ENCODE measurements around the gene PEMT.
A peak's percentile ranks its signal among the peaks of the same experiment; 100 is the strongest.
"Not testable (repeated sequence)": the region's sequence is repeated elsewhere in the genome, so short reads cannot be mapped to it uniquely, and the experiment has no call there.

PEMT gene

DNA sequence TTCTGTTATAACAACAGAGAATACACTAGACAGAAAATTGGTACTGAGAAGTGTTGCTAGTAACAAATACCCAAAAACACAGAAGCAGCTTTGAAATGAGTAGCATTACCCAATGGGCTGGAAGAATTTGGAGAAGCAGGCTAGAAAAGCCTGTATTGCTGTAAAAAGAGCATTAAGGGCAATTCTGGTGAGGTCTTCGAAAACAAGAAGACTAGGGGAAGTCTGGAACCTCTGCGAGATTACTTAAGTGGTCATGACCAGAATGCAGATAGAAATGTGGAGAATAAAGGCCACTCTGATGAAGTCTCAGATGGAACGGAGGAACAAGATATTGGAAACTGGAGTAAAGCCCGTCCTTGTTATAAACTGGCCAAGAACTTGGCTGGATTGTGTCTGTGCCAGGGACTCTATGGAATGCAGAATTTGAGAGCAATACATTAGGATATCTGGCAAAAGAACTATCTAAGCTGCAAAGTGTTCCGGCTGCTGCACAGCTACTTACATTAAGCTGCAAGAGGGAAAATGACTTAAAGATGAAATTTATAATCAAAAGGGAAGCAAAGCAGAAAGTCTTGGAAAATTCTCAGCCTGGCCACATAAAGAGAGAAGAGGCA, 44.9 kb upstream of the PEMT start:
- Histone ChIP-seq H3K4me3 (replicated peaks; ENCODE audit: insufficient read depth, low read length) (no peak overlapping the region), H3K27ac (replicated peaks) (peak overlapping the region; percentile 43), H3K27me3 (ENCODE audit: insufficient read depth, poor library complexity, severe bottlenecking) (no peaks in the 10 kb centered on the region)
- TF ChIP-seq POLR2AphosphoS5 (IDR thresholded peaks at IDR 0.05; ENCODE audit: low read depth) (no peak), GABPA (IDR thresholded peaks at IDR 0.05; ENCODE audit: low read depth) (no peak), SPI1 (IDR thresholded peaks at IDR 0.05; ENCODE audit: borderline replicate concordance, low read depth) (no peak)
- TF ChIP-seq, protein P1, sequence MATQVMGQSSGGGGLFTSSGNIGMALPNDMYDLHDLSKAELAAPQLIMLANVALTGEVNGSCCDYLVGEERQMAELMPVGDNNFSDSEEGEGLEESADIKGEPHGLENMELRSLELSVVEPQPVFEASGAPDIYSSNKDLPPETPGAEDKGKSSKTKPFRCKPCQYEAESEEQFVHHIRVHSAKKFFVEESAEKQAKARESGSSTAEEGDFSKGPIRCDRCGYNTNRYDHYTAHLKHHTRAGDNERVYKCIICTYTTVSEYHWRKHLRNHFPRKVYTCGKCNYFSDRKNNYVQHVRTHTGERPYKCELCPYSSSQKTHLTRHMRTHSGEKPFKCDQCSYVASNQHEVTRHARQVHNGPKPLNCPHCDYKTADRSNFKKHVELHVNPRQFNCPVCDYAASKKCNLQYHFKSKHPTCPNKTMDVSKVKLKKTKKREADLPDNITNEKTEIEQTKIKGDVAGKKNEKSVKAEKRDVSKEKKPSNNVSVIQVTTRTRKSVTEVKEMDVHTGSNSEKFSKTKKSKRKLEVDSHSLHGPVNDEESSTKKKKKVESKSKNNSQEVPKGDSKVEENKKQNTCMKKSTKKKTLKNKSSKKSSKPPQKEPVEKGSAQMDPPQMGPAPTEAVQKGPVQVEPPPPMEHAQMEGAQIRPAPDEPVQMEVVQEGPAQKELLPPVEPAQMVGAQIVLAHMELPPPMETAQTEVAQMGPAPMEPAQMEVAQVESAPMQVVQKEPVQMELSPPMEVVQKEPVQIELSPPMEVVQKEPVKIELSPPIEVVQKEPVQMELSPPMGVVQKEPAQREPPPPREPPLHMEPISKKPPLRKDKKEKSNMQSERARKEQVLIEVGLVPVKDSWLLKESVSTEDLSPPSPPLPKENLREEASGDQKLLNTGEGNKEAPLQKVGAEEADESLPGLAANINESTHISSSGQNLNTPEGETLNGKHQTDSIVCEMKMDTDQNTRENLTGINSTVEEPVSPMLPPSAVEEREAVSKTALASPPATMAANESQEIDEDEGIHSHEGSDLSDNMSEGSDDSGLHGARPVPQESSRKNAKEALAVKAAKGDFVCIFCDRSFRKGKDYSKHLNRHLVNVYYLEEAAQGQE (IDR thresholded peaks at IDR 0.05; ENCODE audit: insufficient replicate concordance, low read depth) = no peak
- TF ChIP-seq, protein P2, sequence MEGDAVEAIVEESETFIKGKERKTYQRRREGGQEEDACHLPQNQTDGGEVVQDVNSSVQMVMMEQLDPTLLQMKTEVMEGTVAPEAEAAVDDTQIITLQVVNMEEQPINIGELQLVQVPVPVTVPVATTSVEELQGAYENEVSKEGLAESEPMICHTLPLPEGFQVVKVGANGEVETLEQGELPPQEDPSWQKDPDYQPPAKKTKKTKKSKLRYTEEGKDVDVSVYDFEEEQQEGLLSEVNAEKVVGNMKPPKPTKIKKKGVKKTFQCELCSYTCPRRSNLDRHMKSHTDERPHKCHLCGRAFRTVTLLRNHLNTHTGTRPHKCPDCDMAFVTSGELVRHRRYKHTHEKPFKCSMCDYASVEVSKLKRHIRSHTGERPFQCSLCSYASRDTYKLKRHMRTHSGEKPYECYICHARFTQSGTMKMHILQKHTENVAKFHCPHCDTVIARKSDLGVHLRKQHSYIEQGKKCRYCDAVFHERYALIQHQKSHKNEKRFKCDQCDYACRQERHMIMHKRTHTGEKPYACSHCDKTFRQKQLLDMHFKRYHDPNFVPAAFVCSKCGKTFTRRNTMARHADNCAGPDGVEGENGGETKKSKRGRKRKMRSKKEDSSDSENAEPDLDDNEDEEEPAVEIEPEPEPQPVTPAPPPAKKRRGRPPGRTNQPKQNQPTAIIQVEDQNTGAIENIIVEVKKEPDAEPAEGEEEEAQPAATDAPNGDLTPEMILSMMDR (IDR thresholded peaks at IDR 0.05; ENCODE audit: insufficient read depth, low read length) = no peak
- DNase-seq (ENCODE audit: low read depth in 1 of 2, low spot score in 1 of 2) = no peak

DNA sequence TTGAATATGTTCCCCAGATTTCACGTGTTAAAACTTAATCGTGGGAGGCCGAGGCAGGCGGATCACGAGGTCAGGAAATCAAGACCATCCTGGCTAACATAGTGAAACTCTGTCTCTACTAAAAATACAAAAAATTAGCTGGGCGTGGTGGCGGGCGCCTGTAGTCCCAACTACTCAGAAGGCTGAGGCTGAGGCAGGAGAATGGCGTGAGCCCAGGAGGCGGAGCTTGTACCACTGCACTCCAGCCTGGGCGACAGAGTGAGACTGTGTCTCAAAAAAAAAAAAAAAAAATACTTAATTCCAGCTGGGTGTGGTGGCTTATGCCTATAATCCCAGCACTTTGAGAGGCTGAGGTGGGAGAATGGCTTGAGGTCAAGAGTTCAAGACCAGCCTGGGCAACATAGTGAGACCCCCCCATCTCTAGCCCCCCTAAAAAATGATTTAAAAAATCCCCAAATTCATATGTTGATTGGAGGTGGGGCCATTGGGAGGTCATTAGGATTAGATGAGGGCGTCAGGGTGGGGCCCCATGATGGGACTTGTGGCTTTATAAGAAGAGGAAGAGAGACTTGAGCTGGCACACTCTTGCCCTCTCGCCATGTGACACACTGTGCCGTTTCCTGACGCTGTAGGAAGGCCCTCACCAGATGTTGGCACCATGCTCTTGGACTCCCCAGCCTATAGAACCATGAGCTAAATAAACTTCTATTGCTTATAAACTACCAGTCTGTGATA, 44.2 kb upstream of the PEMT start:
- H3K27ac ChIP-seq (replicated peaks) = peak overlapping the region; percentile 43
- not testable (repeated sequence) for H3K27me3 ChIP-seq (ENCODE audit: insufficient read depth, poor library complexity, severe bottlenecking); H3K4me3 ChIP-seq (replicated peaks; ENCODE audit: insufficient read depth, low read length)
- DNase-seq (ENCODE audit: low read depth in 1 of 2, low spot score in 1 of 2) = peak; percentile 21 to 37

DNA sequence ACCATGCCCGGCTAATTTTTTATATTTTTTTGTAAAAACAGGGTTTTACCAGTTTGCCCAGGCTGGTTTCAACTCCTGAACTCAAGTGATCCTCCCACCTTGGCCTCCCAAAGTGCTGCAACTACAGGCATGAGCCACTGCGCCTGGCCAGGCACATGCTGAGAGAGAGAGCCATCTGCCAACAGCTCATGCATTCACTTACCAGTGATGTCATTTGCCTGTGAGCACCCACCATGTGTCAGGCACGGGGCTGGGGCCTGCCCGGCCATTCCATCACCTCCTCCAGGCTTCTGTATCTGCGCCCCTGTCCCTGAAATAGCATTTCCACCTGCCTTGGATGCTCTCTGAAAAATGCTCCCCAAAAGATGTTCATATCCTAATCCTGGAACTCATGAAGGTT, 43.6 kb upstream of the PEMT start:
- DNase-seq (ENCODE audit: low read depth in 1 of 2, low spot score in 1 of 2) = no peak
- Histone ChIP-seq H3K4me3 (replicated peaks; ENCODE audit: insufficient read depth, low read length) (no peak overlapping the region), H3K27ac (replicated peaks) (no peak overlapping the region), H3K27me3 (ENCODE audit: insufficient read depth, poor library complexity, severe bottlenecking) (no peaks in the 10 kb centered on the region)
- TF ChIP-seq SPI1 (IDR thresholded peaks at IDR 0.05; ENCODE audit: borderline replicate concordance, low read depth) = no peak
- TF ChIP-seq POLR2AphosphoS5 (IDR thresholded peaks at IDR 0.05; ENCODE audit: low read depth) = no peak
- TF ChIP-seq, protein P2 (IDR thresholded peaks at IDR 0.05; ENCODE audit: insufficient read depth, low read length) = no peak
- TF ChIP-seq, protein P1 (IDR thresholded peaks at IDR 0.05; ENCODE audit: insufficient replicate concordance, low read depth) = no peak
- no peak for TF ChIP-seq GABPA (IDR thresholded peaks at IDR 0.05; ENCODE audit: low read depth)

DNA sequence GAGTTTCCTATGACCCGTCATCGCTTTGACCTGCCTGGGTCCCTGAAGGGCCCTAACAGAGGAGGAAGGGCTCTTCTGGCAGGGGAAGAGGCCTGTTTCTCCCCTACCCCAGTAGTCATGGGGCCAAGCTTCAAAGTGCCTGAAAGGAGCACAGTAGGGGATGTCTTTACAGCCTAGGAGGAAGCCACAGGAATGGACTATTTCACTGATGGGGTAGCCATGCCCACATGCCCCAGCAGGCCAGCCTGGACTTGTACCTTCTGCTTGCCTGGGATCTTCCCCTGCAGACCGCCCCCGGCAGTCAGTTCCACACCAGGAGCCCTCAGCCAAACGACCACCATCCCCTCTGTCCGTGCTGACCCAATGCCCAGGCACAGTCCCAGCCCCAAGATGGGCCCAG, 41.8 kb upstream of the PEMT start:
- DNase-seq (ENCODE audit: low read depth in 1 of 2, low spot score in 1 of 2) = no peak
- H3K27me3 ChIP-seq (ENCODE audit: insufficient read depth, poor library complexity, severe bottlenecking) = no peaks in the 10 kb centered on the region
- no peak overlapping the region for H3K27ac ChIP-seq (replicated peaks)
- no peak for TF ChIP-seq POLR2AphosphoS5 (IDR thresholded peaks at IDR 0.05; ENCODE audit: low read depth)
- TF ChIP-seq SPI1 (IDR thresholded peaks at IDR 0.05; ENCODE audit: borderline replicate concordance, low read depth) = no peak
- TF ChIP-seq, protein P1 (IDR thresholded peaks at IDR 0.05; ENCODE audit: insufficient replicate concordance, low read depth) = no peak
- TF ChIP-seq, protein P2 (IDR thresholded peaks at IDR 0.05; ENCODE audit: insufficient read depth, low read length) = no peak
- no peak for TF ChIP-seq GABPA (IDR thresholded peaks at IDR 0.05; ENCODE audit: low read depth)
- H3K4me3 ChIP-seq (replicated peaks; ENCODE audit: insufficient read depth, low read length) = no peak overlapping the region

- DNase-seq (ENCODE audit: low read depth in 1 of 2, low spot score in 1 of 2); H3K27me3 ChIP-seq (ENCODE audit: insufficient read depth, poor library complexity, severe bottlenecking); H3K27ac ChIP-seq (replicated peaks); H3K4me3 ChIP-seq (replicated peaks; ENCODE audit: insufficient read depth, low read length): not testable (repeated sequence)
These were observed 41.2 kb upstream of the PEMT start for GRCh38 chr17:17632690-17633089.
